H9 (cell line): ENCODE data around the gene DGKB. TPM values are rescaled to one million over a fixed set of nuclear protein-coding genes. Genes with fewer than 3 reads are reported as not detected.

Experiments used
- DNase-seq: peaks from one replicate; pipeline ENCODE4 v3.0.0-alpha.2; 2017
- H2AFZ ChIP-seq: one replicate; pipeline ENCODE4 v1.6.1; 2013; ENCODE audit warnings: mild to moderate bottlenecking, low read length, control low read depth, moderate library complexity
- H2AK5ac ChIP-seq: 2 replicates; pipeline ENCODE4 v1.6.1; 2013; ENCODE audit warnings: low read length, control low read depth, mixed read lengths; ENCODE audit not compliant: insufficient read length
- H2BK120ac ChIP-seq: one replicate; pipeline ENCODE4 v1.6.1; 2013; ENCODE audit warnings: low read depth, mild to moderate bottlenecking, low read length, control low read depth, inconsistent platforms; ENCODE audit not compliant: poor library complexity, severe bottlenecking
- H2BK12ac ChIP-seq: 2 replicates; pipeline ENCODE4 v1.6.1; 2013; ENCODE audit warnings: low read length, control low read depth, mixed read lengths, low read depth; ENCODE audit not compliant: insufficient read length
- H2BK15ac ChIP-seq: 2 replicates; pipeline ENCODE4 v1.6.1; 2013; ENCODE audit warnings: low read depth, low read length, control low read depth
- H2BK20ac ChIP-seq: one replicate; pipeline ENCODE4 v1.6.1; 2013; ENCODE audit warnings: low read depth, mild to moderate bottlenecking, low read length, control low read depth, inconsistent platforms; ENCODE audit not compliant: poor library complexity, severe bottlenecking
- H2BK5ac ChIP-seq: 2 replicates; pipeline ENCODE4 v1.6.1; 2013; ENCODE audit warnings: low read length, control low read depth, mixed read lengths; ENCODE audit not compliant: insufficient read length
- H3K14ac ChIP-seq: 2 replicates; pipeline ENCODE4 v1.6.1; 2013; ENCODE audit warnings: low read length, control low read depth; ENCODE audit not compliant: insufficient read depth
- H3K18ac ChIP-seq: 2 replicates; pipeline ENCODE4 v1.6.1; 2013; ENCODE audit warnings: low read depth, mild to moderate bottlenecking, mixed read lengths, low read length, control low read depth; ENCODE audit not compliant: insufficient read length
- H3K23ac ChIP-seq: 2 replicates; pipeline ENCODE4 v1.6.1; 2013; ENCODE audit warnings: low read length, control low read depth, mixed read lengths, low read depth; ENCODE audit not compliant: insufficient read length
- H3K23me2 ChIP-seq: 2 replicates; pipeline ENCODE4 v1.6.1; 2013; ENCODE audit warnings: low read depth, mild to moderate bottlenecking, mixed read lengths, low read length, control low read depth; ENCODE audit not compliant: insufficient read length, poor library complexity, severe bottlenecking
- H3K27ac ChIP-seq: 2 replicates; pipeline ENCODE4 v1.5.1; 2013; ENCODE audit warnings: low read length, control low read depth, mixed read lengths, low read depth; ENCODE audit not compliant: insufficient read length
- H3K27me3 ChIP-seq: 2 replicates; pipeline ENCODE4 v1.6.1; 2013; ENCODE audit warnings: low read length, control low read depth, inconsistent platforms; ENCODE audit not compliant: insufficient read depth
- H3K4ac ChIP-seq: 2 replicates; pipeline ENCODE4 v1.6.1; 2013; ENCODE audit warnings: low read depth, mild to moderate bottlenecking, control low read depth, inconsistent platforms, low read length, moderate library complexity
- H3K4me1 ChIP-seq: 2 replicates; pipeline ENCODE4 v1.6.1; 2013; ENCODE audit warnings: low read length, control low read depth, inconsistent platforms; ENCODE audit not compliant: insufficient read depth
- H3K4me2 ChIP-seq: 2 replicates; pipeline ENCODE4 v1.6.1; 2013; ENCODE audit warnings: low read length, control low read depth, mixed read lengths; ENCODE audit not compliant: insufficient read length, insufficient read depth
- H3K56ac ChIP-seq: 2 replicates; pipeline ENCODE4 v1.6.1; 2013; ENCODE audit warnings: low read depth, mild to moderate bottlenecking, mixed read lengths, low read length, control low read depth; ENCODE audit not compliant: insufficient read length
- H3K79me1 ChIP-seq: 2 replicates; pipeline ENCODE4 v1.6.1; 2013; ENCODE audit warnings: low read depth, mild to moderate bottlenecking, moderate library complexity, low read length, control low read depth, inconsistent platforms; ENCODE audit not compliant: insufficient read depth, poor library complexity, severe bottlenecking
- H3K79me2 ChIP-seq: 2 replicates; pipeline ENCODE4 v1.6.1; 2013; ENCODE audit warnings: low read length, control low read depth, inconsistent platforms; ENCODE audit not compliant: insufficient read depth
- H3K9ac ChIP-seq: 2 replicates; pipeline ENCODE4 v1.6.1; 2013; ENCODE audit warnings: low read length, control low read depth, mixed read lengths; ENCODE audit not compliant: insufficient read length; ENCODE audit errors: extremely low read depth
- H3K9me3 ChIP-seq: one replicate; pipeline ENCODE4 v1.6.1; 2013; ENCODE audit warnings: low read depth, low read length, inconsistent platforms; ENCODE audit not compliant: control insufficient read depth
- H3T11ph ChIP-seq: one replicate; pipeline ENCODE4 v1.6.1; 2013; ENCODE audit warnings: mild to moderate bottlenecking, low read length, control low read depth, inconsistent platforms
- H4K20me1 ChIP-seq: one replicate; pipeline ENCODE4 v1.6.1; 2013; ENCODE audit not compliant: control insufficient read depth, insufficient read length, insufficient read depth
- H4K5ac ChIP-seq: 2 replicates; pipeline ENCODE4 v1.6.1; 2013; ENCODE audit warnings: low read depth, mild to moderate bottlenecking, mixed read lengths, low read length, control low read depth; ENCODE audit not compliant: insufficient read length
- H4K8ac ChIP-seq: replicated peaks from 2 replicates; pipeline ENCODE4 v1.6.1; 2013; ENCODE audit warnings: low read length, control low read depth, mixed read lengths, low read depth; ENCODE audit not compliant: insufficient read length
- H4K91ac ChIP-seq: 2 replicates; pipeline ENCODE4 v1.6.1; 2013; ENCODE audit warnings: low read depth, mild to moderate bottlenecking, moderate library complexity, mixed read lengths, low read length, control low read depth; ENCODE audit not compliant: insufficient read length
- H3K27ac Mint-ChIP-seq, 3 experiments: 2 replicates in 2 of 3; 3 replicates in 1 of 3; pipeline ENCODE4 v1.8.0; 2020 to 2021; ENCODE audit warnings: mixed read lengths in 3 of 3, mild to moderate bottlenecking in 1 of 3, moderate library complexity in 1 of 3
- H3K27me3 Mint-ChIP-seq: 2 replicates; pipeline ENCODE4 v1.8.0; 2021; ENCODE audit warnings: low read depth, mild to moderate bottlenecking, moderate library complexity, mixed read lengths
- H3K36me3 Mint-ChIP-seq, 3 experiments: 2 replicates in 2 of 3; 3 replicates in 1 of 3; pipeline ENCODE4 v1.8.0; 2020 to 2021; ENCODE audit warnings: low read depth in 3 of 3, mixed read lengths in 3 of 3; ENCODE audit not compliant: insufficient read depth in 1 of 3
- H3K4me1 Mint-ChIP-seq, 2 experiments: 2 replicates each; pipeline ENCODE4 v1.8.0; 2020; ENCODE audit warnings: mixed read lengths in 2 of 2
- H3K4me3 Mint-ChIP-seq, 2 experiments: 2 replicates in 1 of 2; 3 replicates in 1 of 2; pipeline ENCODE4 v1.8.0; 2020 to 2021; ENCODE audit warnings: mild to moderate bottlenecking in 2 of 2, mixed read lengths in 2 of 2, moderate library complexity in 1 of 2
- H3K9me3 Mint-ChIP-seq, 2 experiments: 2 replicates in 1 of 2; 3 replicates in 1 of 2; pipeline ENCODE4 v1.8.0; 2020; ENCODE audit warnings: mild to moderate bottlenecking in 2 of 2, mixed read lengths in 2 of 2, moderate library complexity in 1 of 2
- CTCF ChIP-seq: fragments of 200-600 bp; sonication (generic); conservative IDR thresholded peaks from 3 replicates; pipeline ENCODE4 v1.8.0; 2021; ENCODE audit warnings: antibody characterized with exemption, mild to moderate bottlenecking
- WGBS: extraction: QIAGEN DNeasy Blood & Tissue Kit; methylation state at CpG from one replicate; pipeline ENCODE4 v1.1.7; 2013; ENCODE audit warnings: missing lambda C conversion rate, low lambda C conversion rate, mixed read lengths; ENCODE audit not compliant: insufficient read length; ENCODE audit errors: extremely low coverage; 5-methylcytosine and 5-hydroxymethylcytosine counted together
- total RNA-seq: library from RNA; stranded (reverse); gene quantifications from 2 replicates; pipeline ENCODE4 v1.2.1, GENCODE V29; 2021

Gene DGKB
- total RNA-seq, 1 experiment from 2014 or later, result 0.26 TPM

DNA sequence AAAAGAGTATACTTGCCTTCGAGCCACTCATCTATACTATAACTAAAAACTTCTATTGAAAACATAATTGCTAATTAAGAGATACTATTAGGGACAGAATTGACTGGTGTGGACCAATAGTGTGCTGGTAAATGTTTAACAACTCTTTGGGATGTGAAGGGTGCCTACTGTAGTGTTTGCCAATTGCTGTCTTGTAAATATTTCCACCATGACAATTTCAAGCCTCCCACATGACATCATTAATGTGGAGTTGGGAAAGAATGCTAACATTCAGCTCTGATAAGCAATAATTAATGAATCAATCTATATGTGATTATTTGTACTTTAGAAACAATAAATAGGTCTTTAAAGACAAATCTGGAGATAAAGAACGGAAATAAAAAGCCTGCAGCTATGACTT lies 136.8 kb downstream of the DGKB start:
- Histone ChIP-seq H2BK15ac (no peak overlapping the region), H3T11ph (no peak overlapping the region), H3K23me2 (no peaks in the 10 kb centered on the region), H3K18ac (no peak overlapping the region), H2BK120ac (no peak overlapping the region), H3K23ac (no peak overlapping the region), H4K5ac (no peak overlapping the region), H2BK5ac (no peak overlapping the region), H3K4ac (no peak overlapping the region), H3K4me1 (no peaks in the 10 kb centered on the region; the same call in 1 of the 2 replicates), H3K79me1 (no peaks in the 10 kb centered on the region), H3K56ac (no peak overlapping the region), H2BK20ac (no peak overlapping the region), H4K20me1 (no peaks in the 10 kb centered on the region), H4K8ac (no peak overlapping the region), H3K79me2 (no peaks in the 10 kb centered on the region), H3K4me2 (no peak overlapping the region), H3K27ac (no peak overlapping the region), H2AFZ (no peak overlapping the region), H3K27me3 (no peaks in the 10 kb centered on the region), H3K9me3 (no peaks in the 10 kb centered on the region), H3K9ac (no peak overlapping the region), H2AK5ac (no peak overlapping the region), H4K91ac (no peak overlapping the region), H2BK12ac (no peak overlapping the region), H3K14ac (no peak overlapping the region)
- TF ChIP-seq CTCF, result no peak
- H3K4me3 Mint-ChIP-seq, result no peak overlapping the region
- no peaks in the 10 kb centered on the region for H3K27me3 Mint-ChIP-seq
- no peak for DNase-seq
- H3K36me3 Mint-ChIP-seq, result no peaks in the 10 kb centered on the region
- no peak overlapping the region for H3K27ac Mint-ChIP-seq
- peaks cover 14% of the 10 kb centered on the region in 2 experiments for H3K4me1 Mint-ChIP-seq
- no peaks in the 10 kb centered on the region for H3K9me3 Mint-ChIP-seq
- WGBS, result no CpG with 5 or more reads among the region's 2 CpGs
